NCI-H1436 (cell line): ENCODE measurements around the gene ELOB.

Experiments
- DNase-seq: peaks from one replicate; lab custom pipeline; 2025; lab: John Stamatoyannopoulos, UW

Gene ELOB

DNA sequence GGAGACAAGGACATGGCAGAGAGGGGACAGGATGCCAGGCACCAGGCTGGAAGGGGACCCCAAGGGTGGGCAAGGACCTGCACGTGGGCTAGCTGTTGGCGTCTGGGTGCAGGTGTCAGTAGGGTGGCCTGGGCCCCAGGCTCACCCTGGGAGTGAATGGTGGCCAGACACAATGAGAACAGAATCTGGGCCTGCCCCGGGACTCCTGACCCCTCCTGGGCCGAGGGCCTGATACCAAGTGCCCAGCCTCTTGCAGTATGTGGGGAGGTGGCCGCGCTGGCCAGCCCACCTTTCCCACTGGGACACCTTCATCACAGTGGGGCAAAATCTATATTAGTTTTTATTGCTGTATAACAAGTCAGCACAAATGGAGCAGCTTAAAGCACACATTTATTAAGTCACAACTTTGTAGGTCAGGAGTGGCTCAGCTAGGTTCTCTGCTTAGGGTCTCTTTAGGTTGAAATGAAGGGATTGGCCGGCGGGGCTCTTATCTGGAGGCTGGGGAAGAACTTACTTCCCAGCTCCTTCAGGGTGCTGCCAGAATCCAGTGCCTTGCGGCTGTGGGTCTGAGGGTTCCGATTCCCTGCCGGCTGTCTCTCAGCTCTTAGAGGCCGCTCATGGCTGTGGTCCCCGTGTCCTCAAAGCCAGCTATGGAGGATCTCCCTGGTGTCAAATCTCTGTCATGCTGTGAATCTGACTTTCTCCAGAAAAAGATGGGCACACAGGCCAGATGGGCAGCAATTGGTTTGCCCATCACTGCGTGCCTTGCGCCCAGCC lies 6.7 kb upstream of the ELOB start:
- no peak for DNase-seq

- no peak for DNase-seq
Observed at GRCh38 chr16:2782583-2783351, 5.7 kb upstream of the ELOB start.

- no peak for DNase-seq
Observed at GRCh38 chr16:2779978-2780898, 3.2 kb upstream of the ELOB start.

- no peak for DNase-seq
Observed at GRCh38 chr16:2779151-2779920, 2.3 kb upstream of the ELOB start.

DNA sequence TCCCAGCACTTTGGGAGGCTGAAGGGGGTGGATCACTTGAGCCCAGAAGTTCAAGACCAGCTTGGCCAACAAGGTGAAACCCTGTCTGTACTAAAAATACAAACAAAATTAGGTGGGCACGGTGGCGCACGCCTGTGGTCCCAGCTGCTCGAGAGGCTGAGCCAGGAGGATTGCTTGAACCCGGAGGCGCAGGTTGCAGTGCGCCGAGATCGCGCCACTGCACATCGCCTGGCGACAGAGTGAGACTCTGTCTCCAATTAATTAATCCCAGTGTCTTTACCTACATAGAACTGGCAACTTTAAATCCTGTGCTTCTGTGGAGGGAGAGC lies 1.5 kb upstream of the ELOB start:
- no peak for DNase-seq

DNA sequence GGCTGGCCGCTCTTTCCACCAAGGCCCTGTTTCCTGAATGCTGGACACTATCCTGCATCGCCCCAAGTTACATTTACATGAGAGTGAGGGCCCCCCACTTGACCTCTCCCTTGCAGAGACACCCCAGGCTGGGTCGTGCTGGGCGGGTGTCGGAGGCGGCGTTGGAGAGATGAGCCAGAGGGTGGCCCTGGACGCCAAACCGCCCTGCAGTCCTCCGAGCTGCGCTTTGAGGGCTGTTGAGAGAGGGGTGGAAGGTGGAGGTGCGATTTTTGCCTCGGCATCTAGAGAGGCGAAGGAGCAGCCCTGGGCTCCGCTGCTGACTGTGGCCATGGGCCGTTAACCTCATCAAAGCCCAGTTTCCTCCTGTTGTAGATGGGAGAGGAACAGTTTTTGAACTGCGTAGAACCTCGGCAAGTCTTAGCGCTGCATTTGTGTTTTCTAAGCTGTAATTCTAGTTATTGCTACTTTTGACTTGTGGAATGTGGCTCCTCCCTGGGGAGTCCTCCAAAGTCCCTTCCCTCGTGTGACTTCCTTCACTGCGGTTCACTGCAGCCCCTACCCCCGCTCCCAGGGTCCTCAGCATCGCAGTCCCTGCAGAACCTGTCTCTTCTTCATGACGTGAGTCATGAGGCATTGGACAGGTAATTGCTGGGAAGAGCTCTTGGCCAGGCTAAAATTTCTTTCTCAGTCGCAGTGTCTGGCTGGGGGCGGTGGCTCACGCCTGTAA lies 986 bp upstream of the ELOB start:
- DNase-seq: no peak

GRCh38 chr16:2776500-2777139 lies 460 bp downstream of the ELOB start:
- DNase-seq: no peak

- DNase-seq: no peak
Observed at GRCh38 chr16:2775765-2776499, 1.1 kb downstream of the ELOB start.

GRCh38 chr16:2775131-2775716 lies 1.9 kb downstream of the ELOB start:
- DNase-seq: no peak

DNA sequence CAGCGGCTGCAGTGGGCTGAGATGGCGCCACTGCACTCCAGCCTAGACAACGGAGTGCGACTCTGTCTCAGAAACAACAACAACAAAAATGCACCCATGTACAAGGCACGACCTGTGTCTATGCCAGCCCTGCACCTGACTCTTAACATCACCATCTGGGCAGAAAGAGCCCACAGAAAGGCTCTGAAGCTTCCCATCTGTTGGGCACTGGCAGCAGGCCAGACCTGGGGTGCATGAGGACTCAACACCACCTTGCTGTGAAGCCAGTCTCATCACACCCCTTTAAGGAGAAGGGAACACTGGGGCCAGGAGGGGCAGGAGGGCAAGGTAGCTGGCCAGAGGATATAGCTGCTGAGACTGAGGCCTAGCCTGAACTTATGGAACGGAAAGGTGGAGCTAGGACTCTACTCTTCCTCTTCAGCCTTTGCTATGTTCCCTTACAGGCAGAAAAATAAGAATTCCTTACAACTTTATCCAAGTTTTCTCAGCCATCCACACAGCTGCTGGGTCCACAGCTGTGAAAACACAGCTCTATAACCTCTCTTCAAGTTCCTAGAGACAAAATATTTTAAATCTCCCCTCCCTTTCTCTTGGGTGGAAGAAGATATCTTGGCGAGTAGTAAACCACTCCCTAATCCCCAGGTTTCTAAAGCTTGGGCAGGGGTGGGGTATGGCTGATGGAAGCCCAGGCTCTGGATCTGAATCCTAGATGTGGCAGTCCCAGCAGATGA lies 2.8 kb downstream of the ELOB start:
- no peak for DNase-seq

GRCh38 chr16:2773188-2773968 lies 3.7 kb downstream of the ELOB start:
- no peak for DNase-seq

DNA sequence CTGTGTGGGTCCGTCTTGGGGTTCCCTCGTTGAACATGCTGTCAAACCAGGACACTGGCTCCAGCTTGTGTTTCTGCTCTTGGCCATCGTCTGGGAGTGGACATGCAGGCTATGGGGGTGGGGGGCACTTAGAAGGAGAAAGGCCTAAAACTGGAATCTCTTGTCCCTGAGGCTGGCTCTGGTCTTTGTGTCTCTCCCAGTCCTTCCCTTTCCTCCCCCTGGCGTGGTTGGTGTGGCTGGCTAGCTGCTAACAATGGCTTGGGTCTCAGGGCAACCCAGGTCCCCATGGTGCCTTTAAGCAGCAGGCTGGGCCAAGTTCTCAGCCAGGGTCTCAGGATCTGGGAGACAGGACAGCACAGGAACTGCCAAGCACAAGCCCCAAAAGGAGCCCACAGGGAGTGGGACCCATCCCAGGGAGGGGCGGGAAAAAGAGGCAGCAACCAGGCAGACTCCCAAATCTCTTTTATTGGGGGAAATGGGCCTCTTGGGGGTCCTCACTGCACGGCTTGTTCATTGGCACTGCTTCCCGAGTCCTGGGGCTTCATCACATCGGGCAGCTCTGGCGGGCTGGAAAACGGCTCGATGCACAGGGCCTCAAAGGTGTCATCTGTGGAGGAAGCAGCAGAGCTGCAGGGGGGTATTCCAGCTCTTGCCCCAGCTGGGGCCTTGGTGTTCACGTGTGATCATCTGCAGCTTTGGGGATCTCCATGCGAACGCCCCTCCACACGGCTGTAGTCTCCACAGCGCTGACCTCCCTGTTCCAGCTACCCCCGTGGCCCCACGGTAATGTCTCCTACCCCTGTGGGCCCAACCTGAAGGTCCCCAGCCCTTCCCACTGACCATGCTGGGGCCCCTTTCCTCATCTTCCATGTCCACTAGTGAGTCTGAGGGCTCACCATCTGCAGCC lies 5.3 kb downstream of the ELOB start:
- no peak for DNase-seq

DNA sequence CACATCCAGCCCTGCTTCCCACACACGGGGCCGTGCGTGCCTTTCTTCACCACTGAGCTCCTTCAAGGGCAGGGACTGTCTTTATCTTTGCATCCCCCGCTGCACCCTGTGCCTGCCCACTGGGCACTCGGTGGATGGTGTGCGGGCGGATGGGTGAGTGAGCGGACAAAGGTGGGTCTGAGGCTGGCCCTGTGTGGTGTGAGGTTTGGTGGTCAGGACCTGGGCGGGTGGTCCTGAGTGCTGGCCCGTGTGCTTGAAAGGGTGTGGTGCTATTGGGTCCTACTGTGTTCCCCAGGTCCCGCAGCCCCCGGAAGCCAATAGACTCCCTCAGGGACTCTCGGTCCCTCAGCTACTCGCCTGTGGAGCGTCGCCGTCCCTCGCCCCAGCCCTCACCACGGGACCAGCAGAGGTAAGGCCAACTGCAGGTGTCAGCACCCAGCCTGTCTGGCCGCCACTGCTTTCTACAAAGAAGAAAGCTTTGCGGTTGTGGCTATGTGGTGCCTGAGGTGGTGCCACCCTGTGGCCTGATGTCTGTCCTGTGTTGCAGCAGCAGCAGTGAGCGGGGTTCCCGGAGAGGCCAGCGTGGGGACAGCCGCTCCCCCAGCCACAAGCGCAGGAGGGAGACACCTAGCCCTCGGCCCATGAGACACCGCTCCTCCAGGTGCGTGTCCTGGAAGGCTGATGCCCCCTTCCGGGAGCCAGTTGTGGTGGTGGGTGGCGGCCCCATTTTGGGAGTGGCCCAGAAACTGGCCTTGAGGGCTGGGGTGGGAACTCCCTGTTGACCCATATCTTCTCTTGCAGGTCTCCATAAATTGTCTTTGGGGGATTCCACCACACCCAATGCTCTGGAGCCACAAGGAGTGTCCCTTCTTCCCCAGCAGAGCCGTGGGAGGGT lies 6.8 kb downstream of the ELOB start:
- no peak for DNase-seq

- no peak for DNase-seq
Observed at GRCh38 chr16:2769675-2770056, 7.4 kb downstream of the ELOB start.

- no peak for DNase-seq
Observed at GRCh38 chr16:2769100-2769529, 8.0 kb downstream of the ELOB start.
